Ascending aorta (tissue), 2 donors: Measurements from ENCODE around the gene TTC34. TPM values are rescaled to one million over a fixed set of nuclear protein-coding genes. Genes with fewer than 3 reads are reported as not detected.
A peak's percentile ranks its signal among the peaks of the same experiment; 100 is the strongest.

Source experiments
- DNase-seq, 2 donors: peaks; one replicate each; pipeline ENCODE4 v3.0.0-alpha.2; 2019; ENCODE audit warnings: low spot score in 2 of 2
- H3K27ac ChIP-seq, 2 donors: fragments of 200-600 bp; sonication (generic); one replicate each; pipeline ENCODE4 v1.5.1; 2016 to 2017; ENCODE audit warnings: mild to moderate bottlenecking in 1 of 2
- H3K27me3 ChIP-seq: fragments of 200-600 bp; sonication (generic); one replicate; pipeline ENCODE4 v1.5.1; 2017
- H3K36me3 ChIP-seq, 2 donors: fragments of 200-600 bp; sonication (generic); one replicate each; pipeline ENCODE4 v1.5.1; 2016
- H3K4me1 ChIP-seq, 2 donors: fragments of 200-600 bp; sonication (generic); one replicate each; pipeline ENCODE4 v1.5.1; 2016 to 2017; ENCODE audit warnings: mild to moderate bottlenecking in 1 of 2
- H3K4me3 ChIP-seq, 2 donors: fragments of 200-600 bp; sonication (generic); one replicate each; pipeline ENCODE4 v1.5.1; 2016 to 2017; ENCODE audit warnings: mild to moderate bottlenecking in 1 of 2
- H3K9me3 ChIP-seq, 2 donors: fragments of 200-600 bp; sonication (generic); one replicate each; pipeline ENCODE4 v1.5.1; 2016
- CTCF ChIP-seq, 3 experiments: fragments of 200-600 bp in 2 of 3; fragments of 450-650 bp in 1 of 3; sonication (generic) in 2 of 3; IDR thresholded peaks; one replicate each; pipeline ENCODE4 v1.5.1; 2016 to 2019; ENCODE audit warnings: antibody characterized with exemption in 3 of 3, mild to moderate bottlenecking in 1 of 3, moderate library complexity in 1 of 3
- intact Hi-C: fragments of 100-400 bp; cut with DNase I; formaldehyde crosslinking; loops from one replicate; pipeline ENCODE4 v1.15.1; 2023
- total RNA-seq: library from RNA; depleted of rRNA; stranded (reverse); fragments of >200 nt; gene quantifications from one replicate; pipeline ENCODE4 v1.1.0, GENCODE V29; 2016

Gene TTC34
- total RNA-seq, 1 donor from 2014 or later = 0.75 TPM

DNA sequence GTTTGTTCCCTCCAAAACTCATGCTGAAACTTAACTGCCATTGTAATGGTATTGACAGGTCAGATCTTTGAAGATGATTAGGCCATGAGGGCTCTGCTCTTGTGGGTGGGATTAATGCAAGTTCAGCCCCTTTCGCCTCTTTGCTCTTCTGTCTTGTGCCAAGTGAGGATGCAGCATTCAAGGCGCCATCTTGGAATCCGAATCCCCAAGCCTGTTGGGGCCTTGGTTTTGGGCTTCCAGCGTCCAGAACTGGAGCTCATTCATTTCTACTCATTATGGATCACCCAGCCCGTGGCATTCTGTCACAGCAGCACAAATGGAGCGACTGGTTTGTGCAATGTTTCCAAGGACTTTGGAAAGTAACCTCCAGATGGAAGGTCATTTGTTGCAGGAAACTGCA lies 5.6 kb downstream of the TTC34 start:
- peak in 1 of 2 donors; percentile 1 for DNase-seq
- TF ChIP-seq CTCF (IDR thresholded peaks at IDR 0.05) = no peak
- Histone ChIP-seq H3K36me3 (no peaks in the 10 kb centered on the region), H3K27ac (no peak overlapping the region), H3K4me3 (no peak overlapping the region), H3K4me1 (no peaks in the 10 kb centered on the region), H3K27me3 (no peaks in the 10 kb centered on the region), H3K9me3 (peaks cover 27 to 33% of the 10 kb centered on the region in 2 donors)
- intact Hi-C loops = no loop called here

GRCh38 chr1:2791027-2791760 lies 10.3 kb downstream of the TTC34 start:
- TF ChIP-seq CTCF (IDR thresholded peaks at IDR 0.05) = no peak
- no peak overlapping the region for H3K27ac ChIP-seq
- H3K27me3 ChIP-seq = peaks cover 9% of the 10 kb centered on the region
- no peak overlapping the region for H3K4me3 ChIP-seq
- no peaks in the 10 kb centered on the region for H3K36me3 ChIP-seq
- intact Hi-C loops = no loop called here
- no peaks in the 10 kb centered on the region for H3K4me1 ChIP-seq
- peaks cover 27 to 33% of the 10 kb centered on the region in 2 donors for H3K9me3 ChIP-seq
- DNase-seq = peak in 1 of 2 donors; percentile 39

GRCh38 chr1:2789986-2790581 lies 11.4 kb downstream of the TTC34 start:
- Histone ChIP-seq H3K27me3 (peaks cover 9% of the 10 kb centered on the region), H3K9me3 (peaks cover 23 to 33% of the 10 kb centered on the region in 2 donors), H3K4me1 (no peaks in the 10 kb centered on the region), H3K4me3 (no peak overlapping the region), H3K36me3 (no peaks in the 10 kb centered on the region), H3K27ac (no peak overlapping the region)
- DNase-seq = peak in 1 of 2 donors; percentile 56
- no peak for TF ChIP-seq CTCF (IDR thresholded peaks at IDR 0.05)
- intact Hi-C loops = no loop called here

- intact Hi-C loops = no loop called here
- no peak for TF ChIP-seq CTCF (IDR thresholded peaks at IDR 0.05)
Observed at GRCh38 chr1:2789164-2789985, 12.1 kb downstream of the TTC34 start.

GRCh38 chr1:2788506-2789163 lies 12.9 kb downstream of the TTC34 start:
- Histone ChIP-seq H3K27me3 (peaks cover 9% of the 10 kb centered on the region), H3K9me3 (peaks cover 12 to 19% of the 10 kb centered on the region in 2 donors), H3K36me3 (no peaks in the 10 kb centered on the region), H3K4me3 (no peak overlapping the region), H3K4me1 (no peaks in the 10 kb centered on the region), H3K27ac (no peak overlapping the region)
- peak in 1 of 2 donors; percentile 44 for DNase-seq
- intact Hi-C loops = no loop called here
- TF ChIP-seq CTCF (IDR thresholded peaks at IDR 0.05) = no peak

More at GRCh38 chr1:2789164-2789985, 12.1 kb downstream of the TTC34 start:
- Histone ChIP-seq H3K4me3 (no peak overlapping the region), H3K4me1 (no peaks in the 10 kb centered on the region), H3K36me3 (no peaks in the 10 kb centered on the region), H3K9me3 (peaks cover 16 to 26% of the 10 kb centered on the region in 2 donors), H3K27me3 (peaks cover 9% of the 10 kb centered on the region), H3K27ac (no peak overlapping the region)
- DNase-seq = peak in 1 of 2 donors; percentile 31
